ENCODE data around the gene GMCL1.

GMCL1 gene

DNA sequence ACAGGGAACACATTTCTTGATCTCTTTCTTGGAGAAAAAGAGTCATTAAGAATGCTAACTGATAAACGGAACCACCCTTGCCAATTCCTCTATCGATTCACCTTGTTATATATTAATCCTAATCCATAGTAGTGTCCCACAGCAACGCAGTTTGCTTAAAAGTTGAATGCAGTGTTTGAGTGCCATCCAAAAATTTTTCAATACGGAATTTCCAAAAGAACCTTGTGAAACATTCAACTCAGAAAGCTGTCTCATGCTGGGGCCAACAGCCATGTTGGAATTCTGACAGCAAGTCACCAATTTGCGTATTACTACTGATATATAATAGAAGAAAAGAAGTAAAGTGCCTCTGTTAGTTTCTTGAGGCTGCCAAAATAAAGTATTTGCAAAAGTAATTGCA is 45.2 kb upstream of the GMCL1 start:
- Histone ChIP-seq H3K27ac (ENCODE audit: low read length, poor library complexity, severe bottlenecking) (no peak overlapping the region), H4K91ac (ENCODE audit: low read length) (no peak overlapping the region), H2BK12ac (ENCODE audit: low read length in 2 of 2) (no peak overlapping the region), H3K14ac (ENCODE audit: low read length in 2 of 2) (no peak overlapping the region), H3K18ac (ENCODE audit: low read depth in 1 of 2, low read length in 2 of 2) (no peak overlapping the region), H3K27me3 (ENCODE audit: control insufficient read depth in 1 of 2, insufficient read depth in 1 of 2, low read length in 2 of 2) (no peaks in the 10 kb centered on the region), H3K9me3 (ENCODE audit: control insufficient read depth, low read length) (no peaks in the 10 kb centered on the region), H2BK15ac (ENCODE audit: low read depth, poor library complexity, severe bottlenecking) (no peak overlapping the region), H2AK5ac (ENCODE audit: low read length, severe bottlenecking) (no peak overlapping the region), H2AFZ (ENCODE audit: low read depth, low read length) (no peak overlapping the region), H4K8ac (ENCODE audit: low read length) (no peak overlapping the region), H2BK120ac (ENCODE audit: low read depth, low read length) (no peak overlapping the region), H3K36me3 (ENCODE audit: control insufficient read depth in 1 of 2, insufficient read depth in 2 of 2, low read depth in 1 of 2, low read length in 2 of 2) (peaks cover 22 to 66% of the 10 kb centered on the region in 2 experiments), H3K23ac (ENCODE audit: low read length in 2 of 2) (no peak overlapping the region), H3K79me1 (replicated peaks; ENCODE audit: low read length, poor library complexity, severe bottlenecking) (peaks cover 26% of the 10 kb centered on the region), H2BK5ac (ENCODE audit: low read depth, low read length, poor library complexity, severe bottlenecking) (no peak overlapping the region), H3K4ac (ENCODE audit: low read depth in 1 of 2, low read length in 2 of 2) (no peak overlapping the region), H3K4me2 (ENCODE audit: low read length, poor library complexity, severe bottlenecking) (no peak overlapping the region), H3K4me3 (ENCODE audit: insufficient read depth in 1 of 2, low read depth in 1 of 2, low read length in 2 of 2) (no peak overlapping the region), H3K4me1 (ENCODE audit: control insufficient read depth, insufficient read depth, low read depth, low read length) (peaks cover 8% of the 10 kb centered on the region), H3K9ac (ENCODE audit: low read length) (no peak overlapping the region)
- DNase-seq: no peak
- 97% methylated on average over 5 of the region's 5 CpGs for WGBS

DNA sequence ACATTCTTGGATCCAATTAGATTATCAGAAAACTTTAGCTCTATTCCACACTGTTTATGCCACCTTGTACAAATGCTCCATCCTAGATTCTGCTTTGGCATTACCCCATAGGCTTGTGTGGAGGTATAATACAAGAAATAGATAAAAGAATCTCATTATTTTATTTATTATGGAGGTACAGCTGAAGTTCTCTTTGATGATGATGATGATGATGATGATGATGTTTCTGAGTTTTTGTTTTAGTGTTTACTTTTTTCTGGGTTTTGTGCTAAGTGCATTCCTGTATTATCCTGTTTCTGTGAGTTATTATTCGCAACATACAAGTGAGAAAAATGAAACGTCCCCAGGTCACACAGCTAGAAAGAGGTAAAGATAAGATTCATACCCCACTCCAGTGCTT is 44.1 kb upstream of the GMCL1 start:
- Histone ChIP-seq H3K4ac (ENCODE audit: low read depth in 1 of 2, low read length in 2 of 2) (no peak overlapping the region), H3K18ac (ENCODE audit: low read depth in 1 of 2, low read length in 2 of 2) (no peak overlapping the region), H4K91ac (ENCODE audit: low read length) (no peak overlapping the region), H3K9ac (ENCODE audit: low read length) (no peak overlapping the region), H3K4me2 (ENCODE audit: low read length, poor library complexity, severe bottlenecking) (no peak overlapping the region), H2AFZ (ENCODE audit: low read depth, low read length) (no peak overlapping the region), H2BK12ac (ENCODE audit: low read length in 2 of 2) (no peak overlapping the region), H2BK5ac (ENCODE audit: low read depth, low read length, poor library complexity, severe bottlenecking) (no peak overlapping the region), H3K36me3 (ENCODE audit: control insufficient read depth in 1 of 2, insufficient read depth in 2 of 2, low read depth in 1 of 2, low read length in 2 of 2) (peaks cover 22 to 69% of the 10 kb centered on the region in 2 experiments), H3K27me3 (ENCODE audit: control insufficient read depth in 1 of 2, insufficient read depth in 1 of 2, low read length in 2 of 2) (no peaks in the 10 kb centered on the region), H2BK15ac (ENCODE audit: low read depth, poor library complexity, severe bottlenecking) (no peak overlapping the region), H4K8ac (ENCODE audit: low read length) (no peak overlapping the region), H3K23ac (ENCODE audit: low read length in 2 of 2) (no peak overlapping the region), H2AK5ac (ENCODE audit: low read length, severe bottlenecking) (no peak overlapping the region), H3K4me3 (ENCODE audit: insufficient read depth in 1 of 2, low read depth in 1 of 2, low read length in 2 of 2) (no peak overlapping the region), H3K14ac (ENCODE audit: low read length in 2 of 2) (no peak overlapping the region), H3K27ac (ENCODE audit: low read length, poor library complexity, severe bottlenecking) (no peak overlapping the region), H2BK120ac (ENCODE audit: low read depth, low read length) (no peak overlapping the region), H3K4me1 (ENCODE audit: control insufficient read depth, insufficient read depth, low read depth, low read length) (peaks cover 9% of the 10 kb centered on the region), H3K79me1 (replicated peaks; ENCODE audit: low read length, poor library complexity, severe bottlenecking) (peaks cover 18% of the 10 kb centered on the region), H3K9me3 (ENCODE audit: control insufficient read depth, low read length) (no peaks in the 10 kb centered on the region)
- DNase-seq: no peak
- WGBS: 99% methylated on average over 2 of the region's 2 CpGs

DNA sequence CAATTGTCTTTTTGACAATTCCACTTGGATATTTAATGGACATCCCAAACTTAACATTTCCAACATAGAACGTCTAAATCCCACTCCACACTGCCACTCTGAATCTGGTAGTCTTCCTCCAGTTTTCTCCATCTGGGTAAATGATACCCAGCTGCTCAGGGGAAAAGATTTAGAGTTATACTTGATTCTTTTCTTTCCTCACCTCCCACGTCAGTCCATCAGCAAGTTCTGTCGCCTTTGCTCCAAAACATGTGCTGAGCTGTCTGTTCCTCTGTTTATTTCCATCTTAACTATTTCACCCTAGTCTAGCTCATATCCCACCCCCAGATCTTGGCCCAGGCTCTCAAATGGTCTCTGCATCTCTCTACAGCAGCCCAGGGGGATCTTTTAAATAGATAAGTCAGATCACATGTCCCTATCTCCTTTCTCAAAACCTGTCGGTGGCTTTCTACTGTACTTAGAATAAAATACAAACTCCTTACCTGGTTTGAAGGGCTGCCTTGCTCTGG is 43.4 kb upstream of the GMCL1 start:
- Histone ChIP-seq H3K27me3 (ENCODE audit: control insufficient read depth in 1 of 2, insufficient read depth in 1 of 2, low read length in 2 of 2) (no peaks in the 10 kb centered on the region), H2AK5ac (ENCODE audit: low read length, severe bottlenecking) (peak overlapping the region; percentile 57), H3K18ac (ENCODE audit: low read depth in 1 of 2, low read length in 2 of 2) (no peak overlapping the region), H2BK12ac (ENCODE audit: low read length in 2 of 2) (no peak overlapping the region), H3K36me3 (ENCODE audit: control insufficient read depth in 1 of 2, insufficient read depth in 2 of 2, low read depth in 1 of 2, low read length in 2 of 2) (peaks cover 22 to 67% of the 10 kb centered on the region in 2 experiments), H3K27ac (ENCODE audit: low read length, poor library complexity, severe bottlenecking) (no peak overlapping the region), H2BK15ac (ENCODE audit: low read depth, poor library complexity, severe bottlenecking) (no peak overlapping the region), H2BK120ac (ENCODE audit: low read depth, low read length) (no peak overlapping the region), H3K4me2 (ENCODE audit: low read length, poor library complexity, severe bottlenecking) (no peak overlapping the region), H3K9me3 (ENCODE audit: control insufficient read depth, low read length) (no peaks in the 10 kb centered on the region), H4K91ac (ENCODE audit: low read length) (no peak overlapping the region), H2AFZ (ENCODE audit: low read depth, low read length) (no peak overlapping the region), H3K4me3 (ENCODE audit: insufficient read depth in 1 of 2, low read depth in 1 of 2, low read length in 2 of 2) (no peak overlapping the region), H3K4ac (ENCODE audit: low read depth in 1 of 2, low read length in 2 of 2) (no peak overlapping the region), H2BK5ac (ENCODE audit: low read depth, low read length, poor library complexity, severe bottlenecking) (no peak overlapping the region), H3K4me1 (ENCODE audit: control insufficient read depth, insufficient read depth, low read depth, low read length) (peaks cover 6% of the 10 kb centered on the region), H3K14ac (ENCODE audit: low read length in 2 of 2) (no peak overlapping the region), H3K23ac (ENCODE audit: low read length in 2 of 2) (no peak overlapping the region), H3K79me1 (replicated peaks; ENCODE audit: low read length, poor library complexity, severe bottlenecking) (peaks cover 17% of the 10 kb centered on the region), H4K8ac (ENCODE audit: low read length) (no peak overlapping the region), H3K9ac (ENCODE audit: low read length) (no peak overlapping the region)
- DNase-seq: no peak
- WGBS: 92% methylated on average over 4 of the region's 4 CpGs

DNA sequence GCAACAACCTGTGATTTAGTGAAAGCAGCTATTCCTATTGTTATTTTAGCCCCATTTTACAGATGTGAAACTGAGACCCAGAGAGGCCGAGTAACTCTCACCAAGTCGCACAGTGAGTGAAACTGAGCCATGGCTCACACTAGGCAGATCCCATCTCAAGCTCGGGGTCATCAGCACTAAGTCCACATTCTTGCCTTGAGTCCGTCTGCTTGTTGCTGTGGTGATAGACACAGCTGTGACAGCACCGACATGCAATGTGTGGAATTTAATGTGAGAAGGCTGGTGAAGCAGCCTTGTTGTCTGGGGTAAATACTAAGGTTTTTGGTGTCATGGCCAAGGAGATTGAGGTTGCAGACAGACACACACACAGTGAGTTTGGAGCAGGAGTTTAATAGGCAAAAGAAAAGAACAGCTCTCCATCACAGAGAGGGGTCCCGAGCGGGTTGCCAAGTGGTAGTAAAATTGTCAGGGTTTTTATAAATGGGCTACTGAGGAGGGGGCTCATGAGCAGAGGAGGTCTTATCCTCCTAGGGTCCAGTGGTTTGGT is 40.2 kb upstream of the GMCL1 start:
- H3K14ac ChIP-seq (ENCODE audit: low read length in 2 of 2): peak overlapping the region in 1 of 2 experiments; percentile 7
- WGBS: 33% methylated on average over 7 of the region's 7 CpGs

More for the DNA sequence above, 40.2 kb upstream of the GMCL1 start:
- peak overlapping the region; percentile 89 for H3K27ac ChIP-seq (ENCODE audit: low read length, poor library complexity, severe bottlenecking)
- H2BK5ac ChIP-seq (ENCODE audit: low read depth, low read length, poor library complexity, severe bottlenecking): peak overlapping the region; percentile 89
- H3K9me3 ChIP-seq (ENCODE audit: control insufficient read depth, low read length): no peaks in the 10 kb centered on the region
- H3K9ac ChIP-seq (ENCODE audit: low read length): peak overlapping the region; percentile 77
- no peak overlapping the region for H2BK15ac ChIP-seq (ENCODE audit: low read depth, poor library complexity, severe bottlenecking)
- no peak overlapping the region for H2BK120ac ChIP-seq (ENCODE audit: low read depth, low read length)
- H3K18ac ChIP-seq (ENCODE audit: low read depth in 1 of 2, low read length in 2 of 2): peak overlapping the region in 1 of 2 experiments; percentile 37
- H3K4ac ChIP-seq (ENCODE audit: low read depth in 1 of 2, low read length in 2 of 2): no peak overlapping the region
- H3K4me1 ChIP-seq (ENCODE audit: control insufficient read depth, insufficient read depth, low read depth, low read length): peaks cover 6% of the 10 kb centered on the region
- peaks cover 15% of the 10 kb centered on the region for H3K79me1 ChIP-seq (replicated peaks; ENCODE audit: low read length, poor library complexity, severe bottlenecking)
- no peak overlapping the region for H3K23ac ChIP-seq (ENCODE audit: low read length in 2 of 2)
- peak; percentile 93 for DNase-seq
- peaks cover 29 to 66% of the 10 kb centered on the region in 2 experiments for H3K36me3 ChIP-seq (ENCODE audit: control insufficient read depth in 1 of 2, insufficient read depth in 2 of 2, low read depth in 1 of 2, low read length in 2 of 2)
- H3K4me2 ChIP-seq (ENCODE audit: low read length, poor library complexity, severe bottlenecking): no peak overlapping the region
- no peak overlapping the region for H2BK12ac ChIP-seq (ENCODE audit: low read length in 2 of 2)
- no peak overlapping the region for H4K91ac ChIP-seq (ENCODE audit: low read length)
- no peak overlapping the region for H2AFZ ChIP-seq (ENCODE audit: low read depth, low read length)
- peak overlapping the region; percentile 94 for H2AK5ac ChIP-seq (ENCODE audit: low read length, severe bottlenecking)
- no peak overlapping the region for H4K8ac ChIP-seq (ENCODE audit: low read length)
- no peaks in the 10 kb centered on the region for H3K27me3 ChIP-seq (ENCODE audit: control insufficient read depth in 1 of 2, insufficient read depth in 1 of 2, low read length in 2 of 2)
- H3K4me3 ChIP-seq (ENCODE audit: insufficient read depth in 1 of 2, low read depth in 1 of 2, low read length in 2 of 2): no peak overlapping the region

Measured in mesenchymal stem cell (in vitro differentiated cells and primary cell).